Adrenal gland (tissue), 12 donors: ENCODE results near the gene RBMS1. TPM values are rescaled to one million over a fixed set of nuclear protein-coding genes. Genes with fewer than 3 reads are reported as not detected.
"Not testable (repeated sequence)": the region's sequence is repeated elsewhere in the genome, so short reads cannot be mapped to it uniquely, and the experiment has no call there.

Source experiments
- DNase-seq, 7 donors: peaks; one replicate each; pipeline ENCODE4 v3.0.0-alpha.2; 2019 to 2020
- H3K27ac ChIP-seq, 5 donors: fragments of 200-600 bp; sonication (generic) in 4 of 5; 1 replicate in 3 of 5; 2 replicates in 2 of 5; pipeline versions ENCODE4 v1.5.1 to v1.8.0; 2016 to 2020; ENCODE audit warnings: mild to moderate bottlenecking in 1 of 5
- H3K27me3 ChIP-seq: fragments of 200-600 bp; 2 replicates; pipeline ENCODE4 v1.8.0; 2021
- H3K36me3 ChIP-seq, 2 donors: fragments of 200-600 bp; replicated peaks in 1 of 2; 1 replicate in 1 of 2; 2 replicates in 1 of 2; pipeline versions ENCODE4 v1.5.1 to v1.8.0; 2018 to 2022
- H3K4me1 ChIP-seq, 2 donors: fragments of 200-600 bp; replicated peaks in 1 of 2; 1 replicate in 1 of 2; 2 replicates in 1 of 2; pipeline versions ENCODE4 v1.5.1 to v1.8.0; 2018 to 2021
- H3K4me3 ChIP-seq, 4 donors: fragments of 200-600 bp; sonication (generic) in 3 of 4; one replicate each; pipeline ENCODE4 v1.5.1; 2016 to 2018
- H3K9me3 ChIP-seq, 3 donors: fragments of 200-600 bp; sonication (generic) in 1 of 3; replicated peaks in 1 of 3; 1 replicate in 2 of 3; 2 replicates in 1 of 3; pipeline versions ENCODE4 v1.5.1 to v1.8.0; 2016 to 2021
- CTCF ChIP-seq, 6 experiments: fragments of 450-650 bp in 4 of 6; fragments of 200-600 bp in 2 of 6; sonication (generic) in 1 of 6; IDR thresholded peaks; 1 replicate in 5 of 6; 2 replicates in 1 of 6; pipeline versions ENCODE4 v1.5.1 to v1.8.0; 2016 to 2021; ENCODE audit warnings: antibody characterized with exemption in 6 of 6, mild to moderate bottlenecking in 2 of 6, moderate library complexity in 1 of 6
- POLR2A ChIP-seq, 2 donors: fragments of 450-650 bp; IDR thresholded peaks; one replicate each; pipeline ENCODE4 v1.6.1; 2017; ENCODE audit warnings: antibody characterized with exemption in 2 of 2, mild to moderate bottlenecking in 2 of 2, moderate library complexity in 1 of 2
- WGBS, 4 donors: extraction: QIAGEN DNeasy Blood & Tissue Kit in 2 of 4; methylation state at CpG; one replicate each; pipeline versions ENCODE4 v1.1.5 to v1.1.7; 2013 to 2017; 5-methylcytosine and 5-hydroxymethylcytosine counted together
- intact Hi-C, 2 donors: fragments of 100-400 bp; cut with DNase I; formaldehyde crosslinking; loops; one replicate each; pipeline versions ENCODE4 v1.14.1 to v1.15.0; 2022 to 2023
- polyA plus RNA-seq, 3 donors: library from polyadenylated mRNA; stranded (reverse); fragments of 200-250 nt in 2 of 3; fragments of 350-450 nt in 1 of 3; fragmentation: Illumina TruSeq in 1 of 3; extraction: RNeasy Lipid Tissue Mini Kit (QIAGEN cat#74804) in 1 of 3; gene quantifications; one replicate each; pipeline ENCODE4 v1.2.3, GENCODE V29; 2013 to 2014
- total RNA-seq, 9 donors: library from RNA; depleted of rRNA in 4 of 9; stranded (reverse); fragments of >200 nt in 4 of 9; fragments of 120-200 nt in 1 of 9; fragmentation: NEBNext Ultra II Directional in 1 of 9; extraction: Animal tissue kit (Norgen Biotek cat#: 25700) in 1 of 9; gene quantifications; one replicate each; pipeline versions ENCODE4 v1.1.0 to v1.2.4, GENCODE V29; 2013 to 2023
- donor health status: healthy with polysubstance abuse.
- donor health status: Bipolar disorder and iron deficiency.
- donor health status: DM: yes; HTN: yes; CAD: no.
- donor health status: DM: no; HTN: no; CAD: no.
- donor health status: DM: no; HTN: no; CAD: no.
- donor health status: DM: yes; HTN: yes; CAD: no.

The RBMS1 gene
- total and polyA plus RNA-seq, 12 donors: 24.2 to 62.1 (median 37.1) TPM

GRCh38 chr2:160426604-160427003 lies 67.0 kb downstream of the RBMS1 start:
- Histone ChIP-seq H3K4me1 (peaks cover 0 to 26% of the 10 kb centered on the region in 2 donors), H3K4me3 (no peak overlapping the region), H3K27me3 (no peaks in the 10 kb centered on the region), H3K27ac (no peak overlapping the region), H3K9me3 (no peaks in the 10 kb centered on the region), H3K36me3 (no peaks in the 10 kb centered on the region)
- 89 to 95% (median 93%) methylated on average over 5 of the region's 5 CpGs for WGBS, 4 donors
- TF ChIP-seq CTCF (IDR thresholded peaks at IDR 0.05) (no peak), POLR2A (IDR thresholded peaks at IDR 0.05) (no peak)
- intact Hi-C loops: no loop called here
- DNase-seq: no peak

- Histone ChIP-seq H3K27me3 (no peaks in the 10 kb centered on the region), H3K4me3 (no peak overlapping the region), H3K4me1 (peaks cover 0 to 26% of the 10 kb centered on the region in 2 donors), H3K9me3 (no peaks in the 10 kb centered on the region), H3K36me3 (no peaks in the 10 kb centered on the region), H3K27ac (peak overlapping the region in 1 of 5 donors; percentile 6)
- TF ChIP-seq POLR2A (IDR thresholded peaks at IDR 0.05) (no peak), CTCF (IDR thresholded peaks at IDR 0.05) (no peak)
- WGBS, 4 donors: 77 to 87% (median 85%) methylated on average over 4 of the region's 4 CpGs
- intact Hi-C loops: no loop called here
- no peak for DNase-seq
Measured at GRCh38 chr2:160425434-160426151, 68.0 kb downstream of the RBMS1 start.

DNA sequence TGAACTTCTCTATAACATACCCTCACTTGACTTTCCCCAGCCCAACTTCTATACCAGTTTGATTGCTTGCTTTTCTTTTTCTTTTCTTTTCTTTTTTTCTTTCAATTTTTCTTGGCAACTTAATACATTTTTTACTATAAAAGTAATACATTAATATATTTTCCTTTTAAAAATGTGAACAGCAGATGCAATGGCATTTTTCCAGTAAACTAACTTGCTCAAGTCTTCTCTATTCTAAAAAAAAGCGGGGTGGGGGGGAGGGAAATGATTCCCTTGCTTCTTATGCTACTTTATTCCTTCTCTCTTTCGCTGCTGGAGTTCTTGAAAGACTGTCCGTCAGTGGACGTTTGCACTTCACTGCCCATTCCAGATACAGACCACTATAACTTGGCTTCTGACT lies 70.5 kb downstream of the RBMS1 start:
- intact Hi-C loops: no loop called here
- no peaks in the 10 kb centered on the region for H3K9me3 ChIP-seq
- H3K27me3 ChIP-seq: no peaks in the 10 kb centered on the region
- H3K4me3 ChIP-seq: no peak overlapping the region
- WGBS, 4 donors: 77 to 89% (median 84%) methylated on average over 4 of the region's 4 CpGs
- TF ChIP-seq CTCF (IDR thresholded peaks at IDR 0.05) (no peak), POLR2A (IDR thresholded peaks at IDR 0.05) (no peak)
- no peak for DNase-seq
- H3K4me1 ChIP-seq: peaks cover 0 to 31% of the 10 kb centered on the region in 2 donors
- no peaks in the 10 kb centered on the region for H3K36me3 ChIP-seq
- no peak overlapping the region for H3K27ac ChIP-seq

DNA sequence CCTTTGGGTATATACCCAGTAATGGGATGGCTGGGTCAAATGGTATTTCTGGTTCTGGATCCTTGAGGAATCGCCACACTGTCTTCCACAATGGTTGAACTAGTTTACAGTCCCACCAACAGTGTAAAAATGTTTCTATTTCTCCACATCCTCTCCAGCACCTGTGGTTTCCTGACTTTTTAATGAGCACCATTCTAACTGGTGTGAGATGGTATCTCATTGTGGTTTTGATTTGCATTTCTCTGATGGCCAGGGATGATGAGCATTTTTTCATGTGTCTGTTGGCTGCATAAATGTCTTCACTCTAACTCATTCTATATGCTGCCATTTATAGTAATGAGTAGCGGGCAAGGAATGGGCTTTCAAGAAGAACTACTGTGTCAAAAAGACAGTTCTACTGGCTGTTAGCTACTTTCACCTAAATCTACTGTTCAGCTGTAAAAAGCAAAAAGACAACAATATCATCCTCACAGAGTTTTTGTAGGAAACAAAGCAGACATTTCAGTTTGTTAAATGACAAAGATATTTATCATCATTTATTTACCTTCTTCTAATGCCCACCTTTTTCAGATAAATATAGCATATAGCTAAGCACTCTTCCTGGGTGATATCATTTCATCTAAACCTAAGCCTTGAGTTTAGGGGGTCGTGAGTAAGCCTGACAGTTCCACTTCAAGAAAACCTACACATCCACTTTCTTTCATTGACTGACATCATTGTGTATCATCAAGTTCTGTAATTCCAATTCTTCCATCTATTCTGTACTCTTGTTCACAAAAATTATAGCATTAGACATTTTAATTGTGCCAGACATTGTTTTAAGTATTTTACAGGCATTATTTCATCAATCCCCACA lies 71.7 kb downstream of the RBMS1 start:
- H3K36me3 ChIP-seq, DNase-seq, H3K9me3 ChIP-seq, H3K4me3 ChIP-seq, H3K27me3 ChIP-seq, H3K27ac ChIP-seq, intact Hi-C loops: not testable (repeated sequence)
- WGBS, 4 donors: 90 to 97% (median 94%) methylated on average over 3 of the region's 3 CpGs
- H3K4me1 ChIP-seq: peaks cover 0 to 32% of the 10 kb centered on the region in 2 donors
